Measurements from ENCODE around the gene TULP1. TPM values are rescaled to one million over a fixed set of nuclear protein-coding genes. Genes with fewer than 3 reads are reported as not detected.

Gene TULP1
- total and polyA plus RNA-seq, 4 donors = not detected

DNA sequence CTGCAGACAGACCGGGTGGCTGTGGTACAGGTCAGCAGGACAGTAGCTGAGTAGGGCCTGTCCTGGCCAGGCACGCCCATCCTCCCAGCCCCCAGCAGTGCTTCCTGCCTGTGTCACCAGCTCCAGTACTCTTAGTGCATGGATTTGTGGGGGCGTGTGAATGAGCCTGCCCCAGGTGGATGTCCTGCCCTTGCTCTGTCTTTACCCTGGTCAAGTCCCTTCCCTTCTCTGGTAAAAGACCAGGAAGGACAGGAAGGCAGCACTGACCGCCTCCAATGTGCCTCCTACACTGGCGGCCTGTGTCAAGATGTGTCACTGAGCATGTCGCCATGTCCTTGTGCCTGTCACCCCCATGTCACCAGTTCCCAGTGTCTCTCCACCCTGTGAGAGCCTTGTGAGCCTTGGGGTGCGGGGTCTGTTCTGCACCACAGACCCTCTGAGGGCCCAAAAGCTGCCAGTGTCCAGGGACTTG is 27.7 kb downstream of the TULP1 start (continued):
- TF ChIP-seq, protein P1, sequence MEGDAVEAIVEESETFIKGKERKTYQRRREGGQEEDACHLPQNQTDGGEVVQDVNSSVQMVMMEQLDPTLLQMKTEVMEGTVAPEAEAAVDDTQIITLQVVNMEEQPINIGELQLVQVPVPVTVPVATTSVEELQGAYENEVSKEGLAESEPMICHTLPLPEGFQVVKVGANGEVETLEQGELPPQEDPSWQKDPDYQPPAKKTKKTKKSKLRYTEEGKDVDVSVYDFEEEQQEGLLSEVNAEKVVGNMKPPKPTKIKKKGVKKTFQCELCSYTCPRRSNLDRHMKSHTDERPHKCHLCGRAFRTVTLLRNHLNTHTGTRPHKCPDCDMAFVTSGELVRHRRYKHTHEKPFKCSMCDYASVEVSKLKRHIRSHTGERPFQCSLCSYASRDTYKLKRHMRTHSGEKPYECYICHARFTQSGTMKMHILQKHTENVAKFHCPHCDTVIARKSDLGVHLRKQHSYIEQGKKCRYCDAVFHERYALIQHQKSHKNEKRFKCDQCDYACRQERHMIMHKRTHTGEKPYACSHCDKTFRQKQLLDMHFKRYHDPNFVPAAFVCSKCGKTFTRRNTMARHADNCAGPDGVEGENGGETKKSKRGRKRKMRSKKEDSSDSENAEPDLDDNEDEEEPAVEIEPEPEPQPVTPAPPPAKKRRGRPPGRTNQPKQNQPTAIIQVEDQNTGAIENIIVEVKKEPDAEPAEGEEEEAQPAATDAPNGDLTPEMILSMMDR (IDR thresholded peaks at IDR 0.05; ENCODE audit: low read depth, low read length, missing input control) = no peak
- TF ChIP-seq NR2F2 (IDR thresholded peaks at IDR 0.05) = no peak
- no peak for TF ChIP-seq JUND (IDR thresholded peaks at IDR 0.05)
- no peak for TF ChIP-seq RAD21 (IDR thresholded peaks at IDR 0.05)
- TF ChIP-seq TAF1 (conservative IDR thresholded peaks at IDR 0.05) = no peak

DNA sequence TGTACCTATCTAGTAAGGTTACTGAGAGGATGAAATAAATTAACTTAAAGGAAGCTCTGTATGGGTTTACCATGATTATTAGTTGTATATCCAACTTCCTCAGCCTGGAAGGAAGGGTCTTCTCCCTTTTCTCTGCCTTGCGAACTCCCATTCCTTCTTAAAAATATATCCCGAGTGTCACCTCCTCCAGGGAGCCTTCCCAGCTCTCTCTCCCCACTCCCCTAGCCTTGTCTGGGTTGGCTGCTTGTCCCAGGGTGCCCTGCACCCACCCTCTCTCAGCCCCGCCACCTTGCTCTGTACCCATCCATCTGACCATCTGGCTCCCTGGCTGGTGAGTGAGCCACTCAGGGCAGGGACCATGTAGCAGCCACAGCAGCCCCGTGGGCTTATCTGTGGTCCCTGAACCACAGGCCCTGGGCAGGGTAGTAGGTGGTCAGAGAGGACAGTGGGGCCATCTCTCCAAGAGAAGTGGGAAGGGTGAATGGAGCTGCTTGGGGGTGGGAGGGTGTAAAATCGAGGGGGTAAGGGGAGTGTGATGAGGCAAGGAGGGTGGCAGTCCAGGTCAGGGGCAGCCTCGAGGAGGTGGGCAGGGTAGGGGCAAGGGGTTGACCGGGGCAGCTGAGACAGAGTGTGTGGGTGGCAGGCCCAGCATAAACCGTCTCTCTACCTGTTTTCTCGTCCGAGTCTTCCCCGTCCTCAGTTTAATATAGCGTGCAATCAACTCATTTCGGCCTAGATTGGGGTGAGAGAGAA is 28.6 kb downstream of the TULP1 start:
- Histone ChIP-seq H3K27me3 (ENCODE audit: control insufficient read depth in 4 of 4, insufficient read depth in 4 of 4, low read length in 3 of 4) (no peaks in the 10 kb centered on the region), H3K4me3 (ENCODE audit: low read depth in 1 of 3, low read length in 3 of 3) (no peak overlapping the region), H3K9me3 (ENCODE audit: control insufficient read depth in 4 of 4, low read length in 3 of 4) (no peaks in the 10 kb centered on the region), H3K9ac (ENCODE audit: low read depth in 1 of 2, low read length in 2 of 2) (no peak overlapping the region), H3K36me3 (ENCODE audit: control insufficient read depth in 4 of 4, insufficient read depth in 3 of 4, low read depth in 1 of 4, low read length in 3 of 4) (peaks cover 0 to 9% (median 2%) of the 10 kb centered on the region in 4 donors), H3K4me1 (ENCODE audit: control insufficient read depth in 4 of 4, insufficient read depth in 4 of 4, low read length in 3 of 4) (peaks cover 0 to 11% (median 6%) of the 10 kb centered on the region in 4 donors), H3K27ac (ENCODE audit: low read depth in 1 of 2, low read length in 2 of 2) (no peak overlapping the region)
- WGBS = 92% methylated on average over 13 of the region's 13 CpGs
- DNase-seq (ENCODE audit: low spot score) = no peak
- TF ChIP-seq NR2F2 (IDR thresholded peaks at IDR 0.05) (no peak), YY1 (IDR thresholded peaks at IDR 0.05) (no peak), FOXA2 (IDR thresholded peaks at IDR 0.05) (no peak), SP1 (IDR thresholded peaks at IDR 0.05) (no peak), TAF1 (conservative IDR thresholded peaks at IDR 0.05) (no peak), RXRA (IDR thresholded peaks at IDR 0.05) (no peak), GABPA (IDR thresholded peaks at IDR 0.05 in 1 of 2, conservative IDR thresholded peaks at IDR 0.05 in 1 of 2) (no peak), EGR1 (IDR thresholded peaks at IDR 0.05; ENCODE audit: low read depth in 2 of 2) (no peak), JUND (IDR thresholded peaks at IDR 0.05) (no peak)
- TF ChIP-seq, protein P2, sequence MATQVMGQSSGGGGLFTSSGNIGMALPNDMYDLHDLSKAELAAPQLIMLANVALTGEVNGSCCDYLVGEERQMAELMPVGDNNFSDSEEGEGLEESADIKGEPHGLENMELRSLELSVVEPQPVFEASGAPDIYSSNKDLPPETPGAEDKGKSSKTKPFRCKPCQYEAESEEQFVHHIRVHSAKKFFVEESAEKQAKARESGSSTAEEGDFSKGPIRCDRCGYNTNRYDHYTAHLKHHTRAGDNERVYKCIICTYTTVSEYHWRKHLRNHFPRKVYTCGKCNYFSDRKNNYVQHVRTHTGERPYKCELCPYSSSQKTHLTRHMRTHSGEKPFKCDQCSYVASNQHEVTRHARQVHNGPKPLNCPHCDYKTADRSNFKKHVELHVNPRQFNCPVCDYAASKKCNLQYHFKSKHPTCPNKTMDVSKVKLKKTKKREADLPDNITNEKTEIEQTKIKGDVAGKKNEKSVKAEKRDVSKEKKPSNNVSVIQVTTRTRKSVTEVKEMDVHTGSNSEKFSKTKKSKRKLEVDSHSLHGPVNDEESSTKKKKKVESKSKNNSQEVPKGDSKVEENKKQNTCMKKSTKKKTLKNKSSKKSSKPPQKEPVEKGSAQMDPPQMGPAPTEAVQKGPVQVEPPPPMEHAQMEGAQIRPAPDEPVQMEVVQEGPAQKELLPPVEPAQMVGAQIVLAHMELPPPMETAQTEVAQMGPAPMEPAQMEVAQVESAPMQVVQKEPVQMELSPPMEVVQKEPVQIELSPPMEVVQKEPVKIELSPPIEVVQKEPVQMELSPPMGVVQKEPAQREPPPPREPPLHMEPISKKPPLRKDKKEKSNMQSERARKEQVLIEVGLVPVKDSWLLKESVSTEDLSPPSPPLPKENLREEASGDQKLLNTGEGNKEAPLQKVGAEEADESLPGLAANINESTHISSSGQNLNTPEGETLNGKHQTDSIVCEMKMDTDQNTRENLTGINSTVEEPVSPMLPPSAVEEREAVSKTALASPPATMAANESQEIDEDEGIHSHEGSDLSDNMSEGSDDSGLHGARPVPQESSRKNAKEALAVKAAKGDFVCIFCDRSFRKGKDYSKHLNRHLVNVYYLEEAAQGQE (IDR thresholded peaks at IDR 0.05) = no peak
- TF ChIP-seq, protein P3, sequence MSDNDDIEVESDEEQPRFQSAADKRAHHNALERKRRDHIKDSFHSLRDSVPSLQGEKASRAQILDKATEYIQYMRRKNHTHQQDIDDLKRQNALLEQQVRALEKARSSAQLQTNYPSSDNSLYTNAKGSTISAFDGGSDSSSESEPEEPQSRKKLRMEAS (IDR thresholded peaks at IDR 0.05) = no peak
- TF ChIP-seq, protein P1 (IDR thresholded peaks at IDR 0.05; ENCODE audit: low read depth, low read length, missing input control) = no peak
